HEK293T (cell line): Measurements from ENCODE around the gene GPR155.
"Not testable (repeated sequence)": the region's sequence is repeated elsewhere in the genome, so short reads cannot be mapped to it uniquely, and the experiment has no call there.

Experiments used
- CTCF ChIA-PET: fragments of 350-600 bp; formaldehyde crosslinking; extraction: SDS; loops from one replicate; lab custom pipeline; 2021; ENCODE audit warnings: antibody characterized with exemption, inconsistent platforms; lab: Yijun Ruan, JAX
- POLR2A ChIA-PET: fragments of 350-600 bp; formaldehyde crosslinking; extraction: SDS; loops from one replicate; lab custom pipeline; 2020; ENCODE audit warnings: antibody characterized with exemption, inconsistent platforms; lab: Yijun Ruan, JAX
- DNase-seq: peaks from one replicate; pipeline ENCODE4 v3.0.0; 2012; ENCODE audit warnings: mixed read lengths; ENCODE audit errors: extremely low spot score
- ARNT ChIP-seq: fragments of 450-650 bp; IDR thresholded peaks from 2 replicates; pipeline ENCODE4 v1.6.1; 2017; ENCODE audit warnings: mild to moderate bottlenecking
- BHLHE40 ChIP-seq: fragments of 450-650 bp; IDR thresholded peaks from 2 replicates; pipeline ENCODE4 v1.6.1; 2016; ENCODE audit warnings: mild to moderate bottlenecking, moderate library complexity, borderline replicate concordance
- CTBP1 ChIP-seq: fragments of 450-650 bp; IDR thresholded peaks from 2 replicates; pipeline ENCODE4 v1.6.1; 2016; ENCODE audit warnings: borderline replicate concordance
- ELF4 ChIP-seq: fragments of 450-650 bp; IDR thresholded peaks from 2 replicates; pipeline ENCODE4 v1.6.1; 2017; ENCODE audit warnings: antibody characterized with exemption
- FOXA1 ChIP-seq: fragments of 450-650 bp; IDR thresholded peaks from 2 replicates; pipeline ENCODE4 v1.6.1; 2016; ENCODE audit warnings: mild to moderate bottlenecking
- FOXK2 ChIP-seq: fragments of 450-650 bp; IDR thresholded peaks from 2 replicates; pipeline ENCODE4 v1.6.1; 2016; ENCODE audit warnings: mild to moderate bottlenecking
- FOXM1 ChIP-seq: fragments of 450-650 bp; IDR thresholded peaks from 2 replicates; pipeline ENCODE4 v1.6.1; 2017; ENCODE audit warnings: mild to moderate bottlenecking, borderline replicate concordance
- HDGF ChIP-seq: fragments of 450-650 bp; IDR thresholded peaks from 2 replicates; pipeline ENCODE4 v1.6.1; 2017; ENCODE audit warnings: antibody characterized with exemption, borderline replicate concordance
- L3MBTL2 ChIP-seq: fragments of 450-650 bp; conservative IDR thresholded peaks from 2 replicates; pipeline ENCODE4 v1.6.1; 2016; ENCODE audit warnings: mild to moderate bottlenecking
- LEF1 ChIP-seq: fragments of 450-650 bp; IDR thresholded peaks from 2 replicates; pipeline ENCODE4 v1.6.1; 2017; ENCODE audit warnings: mild to moderate bottlenecking, borderline replicate concordance
- NFRKB ChIP-seq: fragments of 450-650 bp; IDR thresholded peaks from 2 replicates; pipeline ENCODE4 v1.6.1; 2016; ENCODE audit warnings: mild to moderate bottlenecking, moderate library complexity
- SP1 ChIP-seq: fragments of 450-650 bp; IDR thresholded peaks from 2 replicates; pipeline ENCODE4 v1.6.1; 2017
- SUZ12 ChIP-seq: fragments of 450-650 bp; IDR thresholded peaks from 2 replicates; pipeline ENCODE4 v1.6.1; 2016; ENCODE audit warnings: mild to moderate bottlenecking
- TARDBP ChIP-seq: fragments of 450-650 bp; IDR thresholded peaks from 2 replicates; pipeline ENCODE4 v1.6.1; 2016
- ZNF384 ChIP-seq: fragments of 450-650 bp; IDR thresholded peaks from 2 replicates; pipeline ENCODE4 v1.6.1; 2016
- TF ChIP-seq, protein P1 (sequence below): fragments of 450-650 bp; IDR thresholded peaks from 2 replicates; pipeline ENCODE4 v1.6.1; 2016

Gene GPR155

DNA sequence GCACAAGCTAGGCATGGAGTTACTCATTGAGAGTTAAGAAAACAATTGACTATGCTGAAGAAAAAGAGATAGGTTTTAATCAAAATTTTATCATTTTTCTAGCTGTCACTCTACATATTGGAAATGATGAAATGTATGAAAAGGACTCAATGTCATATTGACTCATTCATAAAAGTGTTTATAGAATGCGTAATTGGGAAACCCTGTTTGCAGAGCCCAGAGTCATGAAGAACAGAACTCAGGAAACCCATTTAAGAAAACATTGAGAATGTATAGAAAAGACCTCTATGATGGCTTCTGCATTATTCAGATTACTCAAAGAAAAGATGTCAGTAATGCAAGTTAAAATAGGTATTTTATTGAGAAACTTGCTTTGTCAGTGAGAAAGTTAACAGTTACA is 54.9 kb downstream of the GPR155 start:
- ChIA-PET CTCF (no interaction called here), POLR2A (no interaction called here)
- no peak for TF ChIP-seq CTBP1
- TF ChIP-seq SP1 = no peak
- no peak for TF ChIP-seq FOXA1
- TF ChIP-seq NFRKB = no peak
- TF ChIP-seq SUZ12 = no peak
- no peak for TF ChIP-seq ARNT
- TF ChIP-seq ELF4 = no peak
- TF ChIP-seq ZNF384 = no peak
- TF ChIP-seq HDGF = no peak
- no peak for DNase-seq

DNA sequence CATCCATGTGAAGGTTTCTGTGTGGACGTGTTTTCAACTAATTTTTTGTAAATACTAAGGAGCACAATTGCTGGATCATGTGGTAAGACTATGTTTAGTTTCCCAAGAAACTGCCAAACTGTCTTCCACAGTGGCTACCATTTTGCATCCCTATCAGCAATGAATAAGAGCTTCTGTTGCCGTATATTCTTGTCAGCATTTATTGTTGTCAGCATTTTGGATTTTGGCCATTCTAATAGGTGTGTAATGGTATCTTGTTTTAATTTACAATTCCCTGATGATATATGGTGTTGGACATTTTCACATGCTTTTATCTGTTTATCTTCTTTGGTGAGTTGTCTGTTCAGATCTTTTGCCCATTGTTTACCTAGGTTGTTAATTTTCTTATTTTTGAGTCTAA is 56.8 kb downstream of the GPR155 start:
- POLR2A ChIA-PET = no interaction called here
- CTCF ChIA-PET = no interaction called here
- DNase-seq = no peak
- TF ChIP-seq, protein P1, sequence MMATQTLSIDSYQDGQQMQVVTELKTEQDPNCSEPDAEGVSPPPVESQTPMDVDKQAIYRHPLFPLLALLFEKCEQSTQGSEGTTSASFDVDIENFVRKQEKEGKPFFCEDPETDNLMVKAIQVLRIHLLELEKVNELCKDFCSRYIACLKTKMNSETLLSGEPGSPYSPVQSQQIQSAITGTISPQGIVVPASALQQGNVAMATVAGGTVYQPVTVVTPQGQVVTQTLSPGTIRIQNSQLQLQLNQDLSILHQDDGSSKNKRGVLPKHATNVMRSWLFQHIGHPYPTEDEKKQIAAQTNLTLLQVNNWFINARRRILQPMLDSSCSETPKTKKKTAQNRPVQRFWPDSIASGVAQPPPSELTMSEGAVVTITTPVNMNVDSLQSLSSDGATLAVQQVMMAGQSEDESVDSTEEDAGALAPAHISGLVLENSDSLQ = no peak
- TF ChIP-seq ELF4 (no peak), ZNF384 (no peak), FOXM1 (no peak), BHLHE40 (no peak), CTBP1 (no peak), ARNT (no peak), FOXK2 (no peak), TARDBP (no peak), LEF1 (no peak), SP1 (no peak)

DNA sequence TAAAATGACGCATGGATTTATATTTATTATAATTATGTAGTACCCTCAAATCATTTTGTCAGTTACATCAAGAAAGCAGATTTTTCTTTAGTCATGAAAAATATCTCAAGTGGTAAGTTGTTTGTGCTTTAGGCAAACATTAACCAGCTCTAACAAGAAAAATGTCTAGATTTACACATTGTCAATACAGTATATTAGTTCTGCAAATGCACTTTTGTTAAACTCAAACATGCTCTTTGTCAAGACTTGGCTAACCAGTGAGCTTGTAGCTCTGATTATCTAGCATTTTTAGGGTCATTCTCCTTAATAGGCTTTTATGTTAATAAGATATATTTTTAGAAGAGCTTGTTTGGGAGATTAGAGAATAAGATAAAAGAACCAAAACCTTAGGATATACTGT is 58.6 kb downstream of the GPR155 start:
- CTCF ChIA-PET = no interaction called here
- DNase-seq = no peak
- TF ChIP-seq SUZ12 = no peak
- TF ChIP-seq FOXK2 = no peak
- no peak for TF ChIP-seq FOXM1
- TF ChIP-seq, protein P1 = no peak
- no peak for TF ChIP-seq HDGF
- TF ChIP-seq TARDBP = no peak
- TF ChIP-seq ZNF384 = no peak
- no peak for TF ChIP-seq L3MBTL2
- TF ChIP-seq FOXA1 = no peak
- no peak for TF ChIP-seq ELF4
- TF ChIP-seq ARNT = no peak
- POLR2A ChIA-PET = no interaction called here

DNA sequence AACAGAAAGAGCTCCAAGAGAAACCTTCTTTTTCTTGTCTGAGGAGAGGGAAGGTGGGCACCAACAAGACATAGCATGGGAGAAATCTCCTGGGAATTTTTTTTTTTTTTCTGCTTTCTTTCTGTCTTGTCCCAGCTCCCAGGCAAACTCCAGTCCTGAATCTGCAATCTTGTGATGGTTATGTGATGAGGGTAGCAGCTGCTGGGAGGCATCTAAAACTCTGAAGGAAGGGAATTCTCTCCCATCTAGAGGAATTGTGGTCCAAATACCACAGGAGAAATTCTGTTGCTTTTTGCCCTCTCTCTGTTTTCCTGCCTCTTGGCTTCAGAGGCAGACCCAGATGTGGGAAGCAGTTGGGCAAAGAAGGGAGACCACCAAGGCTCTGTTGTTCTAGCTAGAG is 74.6 kb downstream of the GPR155 start:
- ChIA-PET CTCF (interaction anchor here (0.6 kb wide), 2 partner anchors 18 to 1256 kb away, joined by 3 read pairs; no protein-coding TSS in a partner anchor), POLR2A (interaction anchor here (0.6 kb wide), 1 partner anchor 15 kb away, joined by 4 read pairs; no protein-coding TSS in a partner anchor)
- DNase-seq = no peak
- TF ChIP-seq LEF1 (no peak), FOXK2 (no peak), FOXA1 (no peak), ELF4 (no peak), ARNT (no peak), FOXM1 (no peak), SP1 (no peak), ZNF384 (no peak), SUZ12 (no peak)
- TF ChIP-seq, protein P1 = no peak

DNA sequence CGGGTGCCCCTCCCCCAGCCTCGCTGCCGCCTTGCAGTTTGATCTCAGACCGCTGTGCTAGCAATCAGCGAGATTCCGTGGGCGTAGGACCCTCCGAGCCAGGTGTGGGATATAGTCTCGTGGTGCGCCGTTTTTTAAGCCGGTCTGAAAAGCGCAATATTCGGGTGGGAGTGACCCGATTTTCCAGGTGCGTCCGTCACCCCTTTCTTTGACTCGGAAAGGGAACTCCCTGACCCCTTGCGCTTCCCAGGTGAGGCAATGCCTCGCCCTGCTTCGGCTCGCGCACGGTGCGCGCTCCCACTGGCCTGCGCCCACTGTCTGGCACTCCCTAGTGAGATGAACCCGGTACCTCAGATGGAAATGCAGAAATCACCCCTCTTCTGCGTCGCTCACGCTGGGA is 76.8 kb downstream of the GPR155 start:
- POLR2A ChIA-PET = not testable (repeated sequence)

DNA sequence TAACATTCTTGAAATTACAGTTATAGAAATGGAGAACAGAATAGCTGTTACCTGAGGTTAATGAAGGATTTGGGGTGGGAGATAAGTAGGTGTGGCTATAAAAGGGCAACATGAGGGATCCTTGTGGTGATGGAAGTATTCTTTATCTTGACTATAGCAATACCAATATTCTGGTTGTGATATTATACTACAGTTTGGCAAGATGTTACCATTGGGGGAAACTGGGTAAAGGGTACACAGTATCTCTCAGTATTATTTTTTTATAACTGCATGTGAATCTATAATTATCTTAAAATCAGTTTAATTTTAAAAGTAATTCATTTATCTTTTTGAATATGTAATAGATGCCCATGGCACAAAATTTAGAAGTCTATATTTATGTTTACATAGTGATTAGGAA is 83.2 kb downstream of the GPR155 start:
- POLR2A ChIA-PET = no interaction called here
- DNase-seq = no peak
- CTCF ChIA-PET = no interaction called here
- TF ChIP-seq NFRKB (no peak), FOXM1 (no peak), SUZ12 (no peak), FOXA1 (no peak), LEF1 (no peak), ZNF384 (no peak), ARNT (no peak)

More for the DNA sequence above, 76.8 kb downstream of the GPR155 start:
- not testable (repeated sequence) for DNase-seq
- CTCF ChIA-PET = interaction anchor here (0.7 kb wide), 1 partner anchor 692 kb away, joined by 3 read pairs; no protein-coding TSS in a partner anchor

DNA sequence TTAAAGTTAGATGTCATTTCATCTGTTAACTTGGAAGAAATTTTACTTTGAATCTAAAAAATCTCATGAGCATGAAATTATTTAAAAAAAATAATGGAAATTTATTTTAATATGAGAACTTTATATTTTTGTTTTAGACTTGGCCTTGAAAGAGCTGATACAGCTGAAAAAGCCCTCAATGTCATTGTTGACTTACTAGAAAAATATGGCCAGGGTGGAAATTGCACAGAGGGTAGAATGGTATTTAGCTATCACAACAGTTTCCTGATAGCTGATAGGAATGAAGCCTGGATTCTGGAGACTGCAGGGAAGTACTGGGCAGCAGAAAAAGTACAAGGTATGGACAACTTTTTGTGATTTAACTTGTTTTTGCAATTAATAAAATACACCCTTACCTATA is 86.0 kb downstream of the GPR155 start:
- POLR2A ChIA-PET = no interaction called here
- TF ChIP-seq NFRKB = no peak
- DNase-seq = no peak
- CTCF ChIA-PET = no interaction called here
